ENCODE data around the gene LIPN.
"Not testable (repeated sequence)": the region's sequence is repeated elsewhere in the genome, so short reads cannot be mapped to it uniquely, and the experiment has no call there.

LIPN gene, protein sequence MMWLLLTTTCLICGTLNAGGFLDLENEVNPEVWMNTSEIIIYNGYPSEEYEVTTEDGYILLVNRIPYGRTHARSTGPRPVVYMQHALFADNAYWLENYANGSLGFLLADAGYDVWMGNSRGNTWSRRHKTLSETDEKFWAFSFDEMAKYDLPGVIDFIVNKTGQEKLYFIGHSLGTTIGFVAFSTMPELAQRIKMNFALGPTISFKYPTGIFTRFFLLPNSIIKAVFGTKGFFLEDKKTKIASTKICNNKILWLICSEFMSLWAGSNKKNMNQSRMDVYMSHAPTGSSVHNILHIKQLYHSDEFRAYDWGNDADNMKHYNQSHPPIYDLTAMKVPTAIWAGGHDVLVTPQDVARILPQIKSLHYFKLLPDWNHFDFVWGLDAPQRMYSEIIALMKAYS

DNA sequence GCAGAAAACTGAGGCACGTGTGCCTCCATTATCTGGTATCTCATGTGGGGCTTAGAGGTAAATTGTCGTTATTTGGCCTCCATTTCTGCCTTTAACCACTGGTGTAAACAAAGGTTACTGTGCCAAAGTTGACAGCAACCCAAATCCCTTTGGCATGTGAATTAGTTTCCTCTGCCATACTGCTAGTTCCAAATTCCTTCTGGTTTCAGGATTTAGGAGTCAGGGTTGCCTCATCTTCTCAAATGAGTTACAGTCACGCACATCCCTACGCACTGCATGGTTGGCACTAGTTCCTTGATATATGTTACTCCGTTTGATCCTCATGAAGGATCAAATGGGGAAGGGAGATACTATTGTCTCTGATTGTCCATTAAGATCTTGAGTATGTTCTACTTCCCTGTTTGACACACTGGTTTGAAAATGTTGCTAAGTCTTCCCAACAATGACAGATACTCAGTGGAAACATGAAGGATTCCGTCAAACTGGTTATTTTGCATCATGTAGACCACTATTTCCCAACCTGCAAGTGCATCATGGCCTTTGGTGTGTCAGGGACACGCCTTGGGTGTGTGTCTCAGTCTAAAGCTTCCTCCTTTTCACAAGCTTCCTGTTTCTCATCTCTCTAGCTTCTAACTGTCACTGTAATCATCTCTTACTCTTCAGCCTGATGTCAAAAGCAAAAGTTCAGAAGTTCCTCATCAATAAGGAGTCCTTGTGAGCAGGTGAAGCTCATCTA, at the start of gene LIPN:
LIPN (plus strand) TSS at position 655 of the 736 bp plus-strand sequence. CDS start 1,386 bp downstream, outside the sequence.
- DNase-seq, result no peak

DNA sequence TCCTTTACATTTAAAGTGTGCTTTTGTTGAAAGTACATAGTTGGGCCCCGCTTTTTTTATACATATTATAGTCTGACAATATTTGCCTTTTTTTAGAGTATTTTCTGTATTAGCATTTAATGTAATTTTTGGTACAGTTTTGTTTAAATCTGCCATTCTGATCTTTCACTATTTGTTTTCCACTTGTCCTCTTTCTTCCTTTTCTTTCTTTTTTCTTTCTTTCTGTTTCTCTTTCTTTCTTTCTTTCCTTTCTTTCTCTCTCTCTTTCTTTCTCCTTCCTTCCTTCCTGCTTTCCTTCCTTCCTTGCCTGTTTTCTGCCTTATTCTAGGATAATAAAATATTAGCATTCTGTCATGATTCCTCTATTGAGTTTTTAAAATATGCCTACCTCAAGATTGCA, 44.3 kb upstream of the LIPN start:
- no peak for DNase-seq

DNA sequence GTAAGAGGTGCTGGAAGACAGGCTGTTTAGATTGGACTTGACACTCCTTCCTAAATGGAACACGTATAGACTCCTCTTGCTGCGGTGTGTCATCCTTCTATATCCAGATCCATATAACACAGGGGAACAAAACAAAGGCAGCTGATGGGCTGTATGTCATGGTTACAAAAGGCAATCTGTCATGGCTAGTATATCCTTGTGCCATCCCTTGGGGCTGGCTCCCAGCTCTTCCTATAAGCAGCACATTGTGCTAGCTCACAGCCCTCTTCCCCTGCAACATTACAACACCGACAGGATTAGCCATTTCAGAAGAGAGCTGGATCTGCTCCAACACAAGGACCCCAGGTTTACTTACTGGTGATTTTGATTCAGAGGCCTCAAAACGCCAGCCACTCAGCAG, 38.4 kb upstream of the LIPN start:
- DNase-seq, result peak; percentile 49

DNA sequence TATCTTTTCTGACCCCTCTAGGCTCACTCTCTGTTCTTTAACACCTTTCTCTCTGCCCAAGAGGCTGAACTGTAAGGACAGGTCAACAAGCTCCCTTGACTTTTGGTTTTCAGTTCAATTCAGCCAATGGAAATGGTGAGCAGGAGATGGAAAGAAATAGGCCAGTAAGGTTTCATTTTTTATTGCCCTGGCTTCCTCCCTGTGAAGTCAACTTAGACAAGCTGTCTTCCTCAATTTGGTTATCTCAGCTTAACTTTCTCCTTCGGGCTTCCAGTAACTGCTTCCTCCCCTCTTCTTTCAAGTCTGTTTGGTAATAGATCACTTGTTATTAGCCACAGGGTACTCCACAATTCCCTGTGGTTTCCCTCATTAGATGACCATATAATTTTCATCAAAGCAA, 34.0 kb upstream of the LIPN start:
- DNase-seq, result no peak

DNA sequence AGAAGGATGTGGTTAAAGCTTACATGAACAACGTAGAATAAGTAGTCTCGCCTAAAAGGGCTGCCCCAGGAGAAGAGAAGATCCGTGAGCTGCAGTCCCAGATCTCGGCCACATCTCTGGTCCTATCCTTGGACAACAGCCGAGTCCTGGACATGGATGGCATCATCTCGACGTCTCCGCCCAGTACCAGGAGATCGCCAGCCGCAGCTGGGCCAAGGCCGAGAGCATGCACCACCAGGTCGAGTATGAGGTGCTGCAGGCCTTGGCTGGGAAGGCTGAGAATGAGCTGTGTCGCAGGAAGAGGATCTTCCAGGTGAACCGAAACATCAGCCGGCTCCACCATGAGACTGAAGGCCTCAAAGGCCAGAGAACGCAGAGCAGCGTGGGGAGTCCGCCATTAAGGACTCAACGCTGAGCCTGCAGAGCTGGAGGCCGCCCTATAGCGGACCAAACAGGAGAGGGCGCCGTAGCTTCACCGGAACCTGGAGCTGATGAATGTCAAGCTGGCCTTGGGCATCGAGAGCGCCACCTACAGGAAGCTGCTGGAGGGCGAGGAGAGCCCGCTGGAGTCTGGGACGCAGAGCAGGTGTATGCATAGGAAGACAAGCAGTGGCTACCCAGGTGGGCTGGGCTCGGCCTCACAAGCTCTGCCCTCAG, 31.6 kb upstream of the LIPN start:
- DNase-seq, result peak; percentile 50

DNA sequence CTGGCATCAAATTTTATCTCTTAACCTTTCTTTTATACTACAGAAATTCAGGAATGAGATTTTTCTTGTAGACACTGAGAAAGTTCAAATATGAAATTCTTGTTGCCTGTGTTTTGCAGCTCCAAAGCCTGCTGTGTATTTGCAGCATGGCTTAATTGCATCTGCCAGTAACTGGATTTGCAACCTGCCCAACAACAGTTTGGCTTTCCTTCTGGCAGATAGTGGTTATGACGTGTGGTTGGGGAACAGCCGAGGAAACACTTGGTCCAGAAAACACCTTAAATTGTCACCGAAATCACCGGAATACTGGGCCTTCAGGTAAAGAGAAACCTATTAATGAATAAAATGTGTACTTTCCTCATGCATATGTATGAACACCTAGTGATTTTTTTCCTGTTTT, 29.0 kb upstream of the LIPN start:
- DNase-seq, result peak; percentile 11

DNA sequence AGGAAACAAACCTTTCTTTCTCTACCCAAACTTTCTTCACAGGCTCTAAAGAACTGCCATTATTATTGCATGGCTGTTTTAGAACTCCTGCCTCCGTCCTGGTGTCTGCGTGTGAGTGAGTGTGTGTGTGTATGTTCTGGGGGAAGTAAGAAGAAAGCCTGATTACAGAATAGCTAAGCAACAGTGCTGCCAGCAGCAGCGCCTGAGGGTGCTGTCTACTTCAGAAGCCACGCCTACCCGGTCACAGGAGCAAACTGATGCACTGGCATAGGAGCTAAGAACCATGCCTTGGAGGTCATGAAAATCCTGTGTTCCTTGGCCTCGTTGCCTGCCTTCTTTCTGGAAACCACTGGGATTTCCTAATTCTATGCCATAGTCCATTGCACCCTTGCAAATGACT, 28.5 kb upstream of the LIPN start:
- peak; percentile 68 for DNase-seq

DNA sequence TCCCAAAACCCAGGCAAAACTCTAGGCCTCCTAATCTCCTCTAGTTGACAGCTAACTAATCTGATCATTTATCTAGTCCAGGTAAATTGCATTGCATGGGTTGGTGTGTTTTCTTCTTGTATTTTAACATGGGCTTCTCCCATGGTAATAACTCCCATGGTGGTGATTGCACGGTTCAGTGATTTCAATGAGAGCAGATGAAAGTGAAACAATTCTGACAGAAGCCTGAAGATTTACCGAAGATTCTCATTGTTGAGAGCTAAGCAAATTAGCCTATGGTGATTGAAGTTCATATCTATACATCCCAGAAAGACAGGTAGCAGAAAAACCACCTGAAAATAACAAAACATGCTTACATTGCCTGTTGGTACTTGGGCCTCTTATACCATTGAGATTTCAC, 26.6 kb upstream of the LIPN start:
- no peak for DNase-seq

DNA sequence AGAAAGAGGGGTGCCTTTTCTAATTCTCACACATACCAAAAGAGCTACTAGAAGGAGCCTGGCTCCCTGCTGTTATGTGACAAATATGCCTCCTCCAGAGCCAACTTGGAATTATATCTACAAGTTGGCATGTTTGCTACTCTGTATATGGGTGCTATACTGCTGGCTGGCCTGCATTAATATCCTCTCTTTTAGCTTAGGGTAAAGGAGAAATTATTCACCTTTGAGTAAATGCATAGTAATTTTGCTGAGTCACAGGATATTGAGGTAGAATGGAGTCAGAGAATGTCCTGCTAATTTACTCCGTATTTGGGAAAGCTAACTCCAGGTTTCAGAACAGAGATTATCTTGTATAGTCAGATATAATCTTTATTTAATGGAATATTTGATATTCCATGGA, 24.2 kb upstream of the LIPN start:
- no peak for DNase-seq

DNA sequence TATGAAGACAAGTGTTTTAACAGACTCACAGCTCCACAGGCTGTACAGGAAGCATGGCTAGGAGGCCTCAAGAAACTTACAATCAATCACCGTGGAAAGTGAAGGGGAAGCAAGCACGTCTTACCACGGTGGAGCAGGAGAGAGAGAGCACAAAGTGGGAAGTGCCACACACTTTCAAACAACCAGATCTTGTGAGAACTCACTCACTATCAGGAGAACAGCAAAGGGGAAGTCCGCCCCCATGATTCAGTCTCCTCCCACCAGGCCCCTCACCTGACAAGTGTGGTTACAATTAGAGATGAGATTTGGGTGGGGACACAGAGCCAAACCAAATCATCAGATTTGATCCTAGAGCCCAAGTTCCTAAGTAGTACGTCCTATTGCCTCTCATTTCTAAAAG, 17.9 kb upstream of the LIPN start:
- not testable (repeated sequence) for DNase-seq

DNA sequence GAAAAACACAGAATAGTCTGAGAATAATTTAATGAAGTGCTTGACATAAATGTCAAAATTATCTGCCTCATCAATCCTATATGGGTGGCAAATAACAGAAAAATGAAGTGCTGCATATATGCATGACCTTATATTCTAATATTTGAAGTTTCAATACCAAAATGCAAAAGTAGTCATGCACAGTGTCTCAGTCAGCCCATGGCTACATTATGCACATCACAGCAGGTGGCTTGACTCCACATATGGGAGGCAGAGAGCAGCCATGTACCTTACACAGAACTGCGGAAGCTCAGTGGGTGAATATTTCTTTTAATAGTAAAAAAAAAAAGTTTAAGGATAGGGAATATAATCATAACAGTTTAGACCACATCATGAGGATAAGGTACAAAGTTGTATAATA, 17.4 kb upstream of the LIPN start:
- DNase-seq, result peak; percentile 5

DNA sequence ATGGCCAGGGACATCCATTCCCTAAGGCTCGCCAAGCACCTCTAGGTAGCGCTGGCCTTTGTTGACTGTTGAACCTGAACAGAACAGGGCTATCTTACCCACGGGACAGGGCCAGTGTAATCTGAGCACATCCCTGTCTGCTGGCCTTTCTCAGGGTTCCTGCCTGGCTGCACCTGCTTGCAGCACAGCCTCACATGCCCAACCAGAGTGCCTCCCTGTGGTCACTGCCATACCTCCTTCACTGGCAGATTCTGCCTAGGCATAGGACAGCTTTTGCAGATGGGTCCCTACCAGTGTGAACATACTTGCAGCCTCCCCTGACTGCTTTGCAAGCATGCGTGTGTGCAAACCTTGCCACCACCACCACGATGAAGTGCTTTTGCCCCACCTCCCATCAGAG, 15.8 kb upstream of the LIPN start:
- DNase-seq, result peak; percentile 6

DNA sequence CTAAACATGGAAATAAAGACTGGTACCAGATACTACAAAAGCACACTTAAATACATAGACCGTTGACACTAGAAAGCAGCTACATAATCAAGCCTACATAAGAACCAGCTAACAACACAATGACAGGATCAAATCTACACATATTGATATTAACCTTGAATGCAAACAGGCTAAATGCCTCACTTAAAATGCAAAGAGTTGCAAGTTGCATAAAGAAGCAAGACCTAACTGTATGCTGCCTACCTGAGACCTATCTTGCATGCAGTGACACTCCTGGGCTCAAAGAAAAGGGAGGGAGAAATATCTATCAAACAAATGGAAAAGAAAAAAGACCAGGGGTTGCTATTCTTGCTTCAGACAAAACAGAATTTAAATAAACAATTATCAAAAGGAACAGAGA, 14.2 kb upstream of the LIPN start:
- no peak for DNase-seq

DNA sequence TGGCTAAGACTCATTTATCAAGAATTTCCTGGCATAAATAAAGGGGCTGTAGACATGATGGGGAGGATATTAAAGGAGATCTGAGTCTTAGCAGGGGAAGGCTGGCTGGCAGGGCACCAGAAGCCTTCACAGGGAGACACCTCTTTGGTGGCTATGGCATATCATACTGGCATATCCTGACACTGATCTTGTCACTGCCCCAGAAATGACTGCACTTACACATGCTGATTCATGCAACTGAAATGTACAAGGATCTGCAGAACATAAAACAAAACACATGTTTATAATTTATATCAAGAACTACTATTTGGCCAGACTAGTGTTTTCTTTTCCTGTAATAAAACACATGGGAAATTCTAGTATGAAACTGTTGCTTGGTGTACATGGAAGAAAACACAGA, 5.5 kb upstream of the LIPN start:
- no peak for DNase-seq

DNA sequence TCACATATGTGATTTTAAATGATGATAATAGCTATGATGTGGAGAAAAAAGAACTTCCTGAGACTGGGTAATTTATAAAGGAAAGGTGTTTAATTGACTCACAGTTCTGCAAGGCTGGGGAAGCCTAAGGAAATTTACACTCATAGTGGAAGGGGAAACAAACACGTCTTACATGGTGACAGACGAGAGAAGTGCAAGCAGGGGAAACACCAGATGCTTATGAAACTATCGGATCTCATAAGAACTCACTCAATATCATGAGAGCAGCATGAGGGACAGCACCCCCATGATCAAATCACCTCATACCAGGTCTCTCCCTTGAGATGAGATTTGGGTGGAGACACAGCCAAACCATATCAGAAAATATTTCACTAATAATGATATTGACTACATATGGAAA, 4.1 kb upstream of the LIPN start:
- DNase-seq, result no peak

DNA sequence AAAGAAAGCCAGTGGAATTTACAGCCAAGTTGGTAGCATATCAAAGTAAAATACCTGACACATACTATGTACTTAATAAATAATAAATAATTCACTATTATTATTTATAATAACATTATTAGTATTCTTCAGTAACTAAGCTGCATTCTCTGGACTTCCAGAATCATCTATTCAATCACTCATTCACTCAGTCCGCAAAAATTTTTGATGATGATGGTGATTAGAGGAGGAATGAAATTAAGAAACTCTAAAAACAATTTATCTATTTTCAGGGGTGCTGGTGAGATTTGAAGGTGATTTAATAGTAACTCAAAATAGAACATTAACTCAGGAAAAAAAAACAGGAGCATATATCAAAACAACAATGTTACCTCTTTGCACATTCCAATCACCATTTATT, 3.2 kb upstream of the LIPN start:
- no peak for DNase-seq

DNA sequence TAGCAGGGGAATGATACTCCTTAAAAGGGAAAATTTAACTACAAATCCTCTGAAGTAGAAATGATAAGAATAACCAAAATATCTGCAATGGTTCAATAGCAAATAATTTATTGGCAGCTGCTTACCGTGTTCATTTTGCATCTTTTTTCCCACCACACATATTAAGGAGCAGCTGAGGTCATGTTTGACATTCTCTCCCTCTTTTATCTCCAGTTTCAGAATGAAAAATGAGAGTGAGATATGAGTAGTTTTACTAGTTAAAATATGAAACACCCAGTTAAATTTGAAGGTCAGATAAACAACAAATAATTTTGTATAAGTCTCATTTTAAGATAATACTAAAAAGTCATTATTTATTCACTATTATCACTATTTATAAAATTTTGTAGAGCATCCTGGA, 3.1 kb downstream of the LIPN start:
- DNase-seq, result no peak

DNA sequence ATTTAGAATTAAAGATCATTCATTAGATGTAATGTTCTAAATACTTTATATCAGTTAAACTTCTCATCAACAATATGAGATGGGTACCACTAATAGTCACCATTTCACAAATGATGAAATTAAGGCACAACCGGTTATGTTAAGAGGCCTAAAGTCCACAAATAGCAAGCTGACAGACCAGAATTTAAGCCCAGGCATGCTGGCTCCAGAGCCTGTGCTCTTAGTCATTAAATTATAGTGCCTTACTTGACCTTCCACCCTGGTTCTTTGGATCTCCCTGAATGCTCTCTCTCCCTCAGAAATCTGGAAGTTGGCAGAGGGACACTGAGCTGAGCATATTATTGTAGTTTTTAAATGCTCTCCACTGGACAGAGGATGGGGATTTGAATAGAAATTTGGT, 3.6 kb downstream of the LIPN start:
- DNase-seq, result peak; percentile 46

DNA sequence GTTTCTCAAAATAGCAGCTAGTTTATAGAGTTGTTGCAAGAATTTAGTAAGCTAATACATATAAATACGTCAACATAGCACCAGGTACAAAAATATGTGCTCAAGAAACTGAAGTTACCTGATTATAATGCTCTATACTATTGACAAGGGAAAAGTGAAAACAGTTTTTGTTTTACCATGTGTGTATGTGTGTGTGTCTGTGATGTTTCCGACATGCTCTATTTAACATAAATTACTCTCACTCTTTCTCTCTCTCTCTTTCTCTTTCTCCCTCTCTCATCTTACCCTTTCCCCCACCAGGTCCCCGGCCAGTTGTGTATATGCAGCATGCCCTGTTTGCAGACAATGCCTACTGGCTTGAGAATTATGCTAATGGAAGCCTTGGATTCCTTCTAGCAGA, 4.3 kb downstream of the LIPN start:
- DNase-seq, result no peak

DNA sequence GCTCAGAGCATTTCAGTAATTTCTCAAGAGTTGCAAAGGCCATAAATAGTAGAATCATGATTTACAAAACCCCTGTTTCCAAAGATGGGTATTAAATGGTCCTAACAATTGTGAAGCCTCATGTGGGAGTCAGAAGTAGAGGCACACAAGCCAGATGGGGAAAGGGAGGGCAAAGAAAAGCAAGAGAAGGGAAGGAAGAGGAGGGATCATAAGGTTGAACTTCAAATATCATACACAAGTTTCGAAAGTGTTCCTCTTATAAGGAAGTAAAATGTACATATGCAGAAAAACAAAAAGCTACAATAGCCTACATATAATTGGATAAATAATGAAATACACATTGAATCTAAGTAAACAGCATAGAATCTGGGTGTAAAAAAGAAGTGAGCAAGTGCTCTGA, 6.0 kb downstream of the LIPN start:
- no peak for DNase-seq

DNA sequence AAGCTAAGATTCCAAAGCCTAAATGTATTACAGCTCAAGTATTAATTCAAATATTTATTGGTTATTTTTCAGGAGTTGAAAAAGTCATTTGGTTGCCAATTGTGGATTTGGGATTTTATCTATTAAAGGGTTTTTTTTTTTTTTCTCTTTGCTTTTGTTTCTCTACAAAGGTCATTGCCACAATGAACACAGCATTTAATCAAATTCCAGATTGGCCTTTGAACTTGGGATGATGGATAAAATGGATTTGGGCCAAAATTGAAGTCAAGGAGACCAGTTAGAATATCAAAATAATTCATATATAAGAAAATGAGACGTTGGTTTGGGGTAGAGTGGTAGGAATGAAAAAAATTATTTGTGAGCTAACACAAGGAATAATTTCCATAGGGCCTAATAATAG, 9.6 kb downstream of the LIPN start:
- DNase-seq, result no peak

DNA sequence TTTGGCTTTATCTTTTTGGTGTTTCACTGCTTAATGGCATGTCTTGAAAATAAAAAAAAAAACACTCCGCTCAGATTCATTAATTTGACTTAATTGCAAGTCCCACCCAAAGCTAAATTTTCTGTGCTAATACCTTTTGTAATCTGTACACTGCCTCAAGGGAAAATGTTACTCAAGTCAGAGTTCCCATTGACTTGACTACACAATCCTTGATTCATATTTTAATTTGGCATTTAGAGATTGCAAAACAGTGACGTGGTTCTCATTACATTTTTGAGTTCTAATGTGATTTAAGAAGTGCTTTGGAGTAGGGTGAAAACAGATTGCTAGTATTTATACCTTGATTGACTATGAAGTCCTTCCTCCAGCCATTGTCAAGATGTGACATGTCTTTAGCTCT, 21.4 kb downstream of the LIPN start:
- DNase-seq, result no peak

DNA sequence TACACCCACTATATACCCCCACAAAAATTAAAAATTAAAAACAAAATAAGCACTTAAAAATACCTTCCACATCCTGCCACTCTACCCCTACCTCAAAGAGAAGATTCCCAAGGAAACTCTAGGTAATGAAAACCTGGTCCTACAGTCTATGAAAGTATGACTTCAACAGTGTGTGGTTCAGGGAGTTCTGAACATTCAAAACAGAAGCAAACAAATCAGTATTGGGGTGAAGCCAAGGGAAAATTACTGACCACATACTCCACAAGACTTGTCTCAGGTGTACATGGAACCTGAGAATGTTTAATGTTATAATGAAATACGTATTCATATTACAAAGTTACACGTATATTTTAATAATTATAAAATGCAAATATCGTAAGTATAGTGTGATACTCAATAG, 22.4 kb downstream of the LIPN start:
- no peak for DNase-seq

DNA sequence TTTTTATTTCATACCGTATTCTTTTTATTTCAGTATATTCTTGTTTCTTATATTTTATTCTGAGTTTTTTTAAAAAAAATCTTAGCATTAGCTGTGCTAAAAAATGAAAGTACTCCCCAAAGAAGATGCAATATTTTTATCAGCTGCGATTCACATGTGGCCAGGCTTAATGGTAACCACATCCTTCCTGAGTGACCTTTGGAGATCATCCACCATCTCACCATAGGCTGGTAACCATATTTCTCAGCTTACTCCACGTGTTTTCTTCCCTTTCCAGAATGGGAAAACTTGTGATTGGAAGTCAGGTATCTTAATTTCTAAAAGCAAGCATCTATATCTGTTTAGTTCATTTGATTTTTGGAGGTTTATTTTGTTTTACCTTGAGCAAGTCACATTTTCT, 23.9 kb downstream of the LIPN start:
- no peak for DNase-seq
